T-helper 1 cell (primary cell): ENCODE measurements around the gene ERCC8.
"Not testable (repeated sequence)": the region's sequence is repeated elsewhere in the genome, so short reads cannot be mapped to it uniquely, and the experiment has no call there.

ENCODE experiments used
- DNase-seq, 5 donors: peaks; one replicate each; pipeline ENCODE4 v3.0.0-alpha.2; 2012 to 2020

Gene ERCC8

DNA sequence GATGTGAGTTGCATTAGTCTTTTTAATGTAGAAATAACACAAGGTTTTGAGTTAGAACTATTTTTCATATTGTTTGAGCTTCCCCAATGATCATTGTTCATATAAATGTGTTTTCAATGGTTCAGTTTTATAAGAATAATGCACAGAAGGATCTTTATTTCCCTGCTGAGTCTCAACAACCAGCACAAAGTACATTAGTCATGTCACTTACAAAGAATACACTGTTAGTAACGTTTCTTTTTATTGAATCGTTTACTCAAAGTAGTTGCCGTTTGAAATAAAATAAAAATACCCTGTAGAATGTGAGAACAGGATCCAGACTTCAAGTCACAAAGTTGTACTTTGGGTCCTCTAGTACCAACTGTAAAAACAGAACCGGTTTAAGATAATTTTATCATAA is 41.5 kb downstream of the ERCC8 start:
- no peak for DNase-seq

DNA sequence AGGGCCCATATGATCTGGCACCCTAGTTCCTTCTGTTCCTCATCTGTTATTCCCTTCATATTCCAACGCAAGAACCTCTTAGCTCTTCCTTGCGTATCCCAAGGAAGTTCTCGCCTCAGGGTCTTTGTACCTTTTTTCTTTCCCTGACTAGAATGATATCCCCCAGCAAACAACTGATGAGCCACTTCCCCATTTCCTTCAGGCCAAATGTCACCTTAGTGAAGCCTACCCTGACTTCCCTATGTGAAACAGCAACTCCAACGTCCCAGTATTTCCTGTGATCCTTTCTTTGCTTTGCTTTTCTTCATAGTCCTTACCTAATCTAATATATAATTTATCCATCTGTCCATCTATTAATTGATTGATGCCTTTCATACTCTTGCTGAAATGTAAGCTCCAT is 47.9 kb downstream of the ERCC8 start:
- DNase-seq = no peak

DNA sequence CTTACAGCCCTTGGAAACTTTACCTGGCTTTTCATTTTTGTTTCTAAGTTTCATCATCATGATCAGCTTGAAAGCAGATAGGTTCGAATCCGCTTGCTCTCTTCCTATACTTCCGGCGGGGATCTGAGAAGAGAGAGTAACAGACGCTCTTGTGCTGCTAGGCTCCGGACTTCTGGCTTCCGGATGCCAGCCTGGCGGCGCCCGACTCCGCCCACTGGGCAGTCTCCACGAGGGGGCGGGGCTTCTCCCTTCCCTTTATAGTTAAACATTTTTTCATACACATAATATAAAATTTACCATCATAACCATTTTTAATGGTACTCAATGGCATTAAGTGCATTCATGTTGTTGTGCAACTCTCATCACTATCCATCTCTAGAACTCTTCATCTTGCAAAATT is 51.3 kb downstream of the ERCC8 start:
- no peak for DNase-seq

- no peak for DNase-seq
Observed at GRCh38 chr5:60891667-60892066, 53.2 kb downstream of the ERCC8 start.

DNA sequence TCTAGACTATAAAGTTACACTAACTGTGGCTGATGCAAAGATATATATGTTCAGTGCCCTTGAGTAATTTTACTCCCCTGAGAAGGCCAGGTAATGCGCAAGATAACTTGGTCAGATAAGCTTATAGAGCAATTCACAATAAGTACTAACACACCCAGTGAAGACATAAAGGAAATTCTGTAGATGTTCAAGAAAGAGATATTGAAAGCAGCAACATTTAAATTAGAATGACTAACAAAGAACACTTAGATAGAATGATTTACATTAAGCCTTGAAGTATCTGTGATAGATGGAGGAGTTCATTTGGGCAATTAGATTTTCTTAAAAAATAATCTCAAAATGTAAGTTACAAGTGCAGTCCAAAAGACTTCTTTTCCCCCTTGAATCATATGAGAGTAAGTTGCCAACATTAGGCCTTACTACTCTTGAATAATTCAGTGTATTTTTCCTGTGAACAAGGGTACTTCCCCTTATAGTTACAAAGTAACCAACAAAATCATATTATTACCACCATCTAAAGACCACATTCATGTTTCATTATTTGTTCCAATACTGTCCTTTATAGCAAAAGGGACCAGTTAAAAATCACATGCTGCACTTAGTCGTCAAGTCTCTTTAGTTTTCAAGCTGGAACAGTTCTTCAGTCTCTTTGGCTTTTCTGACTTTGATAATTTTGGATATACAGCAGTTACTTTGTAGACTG is 56.4 kb downstream of the ERCC8 start:
- DNase-seq = no peak

DNA sequence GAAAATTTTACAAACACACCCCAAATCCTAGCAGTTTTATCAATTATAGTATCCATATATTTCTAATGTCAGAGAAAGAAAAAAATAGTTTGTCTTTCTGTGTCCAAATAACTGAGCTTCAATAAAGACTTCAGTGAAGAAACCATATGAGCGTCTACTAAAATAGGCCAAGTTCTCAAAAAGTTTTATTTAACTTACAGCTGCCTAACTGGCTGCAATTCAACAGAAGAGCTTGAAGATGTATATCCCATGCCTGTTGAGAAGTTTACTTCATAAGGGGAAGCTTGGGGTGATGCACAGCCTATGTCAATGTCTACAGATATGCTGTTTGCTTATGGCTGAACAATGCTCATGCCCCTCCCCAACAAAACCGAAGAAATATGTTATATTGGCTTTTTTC is 57.1 kb downstream of the ERCC8 start:
- no peak for DNase-seq

DNA sequence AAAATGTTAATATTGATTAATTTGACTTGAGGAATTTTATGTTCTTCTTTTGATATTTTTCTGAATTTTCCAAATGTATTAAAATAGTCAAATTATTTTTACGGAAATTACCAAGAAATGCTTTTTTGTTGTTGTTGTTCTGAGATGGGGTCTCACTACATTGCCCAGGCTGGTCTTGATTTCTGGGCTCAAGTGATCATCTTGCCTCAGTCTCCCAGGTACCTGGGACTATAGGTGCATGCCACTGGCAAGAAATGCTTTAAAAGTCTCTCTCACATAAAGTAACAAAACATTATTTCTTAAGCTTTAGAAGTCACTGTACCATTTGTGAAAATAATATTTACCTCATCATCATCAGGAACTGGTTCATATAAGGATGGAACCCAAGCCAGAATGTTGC is 57.8 kb downstream of the ERCC8 start:
- DNase-seq = no peak

GRCh38 chr5:60886158-60886557 is 58.7 kb downstream of the ERCC8 start:
- DNase-seq = no peak

DNA sequence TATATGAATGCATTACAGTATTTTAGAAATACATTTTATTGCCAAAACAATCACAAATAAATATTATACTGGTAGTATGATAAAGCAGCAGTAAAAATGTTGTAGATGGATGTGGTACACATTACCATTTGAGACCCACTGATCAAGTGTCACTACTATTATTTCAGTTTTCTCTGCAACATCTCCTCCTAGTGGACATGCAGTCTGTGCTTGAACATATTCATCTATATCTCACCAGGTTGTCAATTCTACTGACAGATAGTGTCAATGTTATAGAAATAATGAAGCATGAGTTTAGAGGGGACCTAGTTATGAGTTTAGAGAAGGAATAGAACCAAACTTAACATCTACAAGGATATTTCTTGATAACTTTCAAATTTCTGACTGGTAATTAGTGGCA is 61.6 kb downstream of the ERCC8 start:
- DNase-seq = no peak

GRCh38 chr5:60872892-60873291 is 72.0 kb downstream of the ERCC8 start:
- DNase-seq = no peak

GRCh38 chr5:60870857-60871256 is 74.0 kb downstream of the ERCC8 start:
- no peak for DNase-seq

GRCh38 chr5:60860572-60860971 is 84.3 kb downstream of the ERCC8 start:
- DNase-seq = not testable (repeated sequence)

GRCh38 chr5:60856066-60856465 is 88.8 kb downstream of the ERCC8 start:
- no peak for DNase-seq

- no peak for DNase-seq
Observed at GRCh38 chr5:60852940-60853339, 91.9 kb downstream of the ERCC8 start.

DNA sequence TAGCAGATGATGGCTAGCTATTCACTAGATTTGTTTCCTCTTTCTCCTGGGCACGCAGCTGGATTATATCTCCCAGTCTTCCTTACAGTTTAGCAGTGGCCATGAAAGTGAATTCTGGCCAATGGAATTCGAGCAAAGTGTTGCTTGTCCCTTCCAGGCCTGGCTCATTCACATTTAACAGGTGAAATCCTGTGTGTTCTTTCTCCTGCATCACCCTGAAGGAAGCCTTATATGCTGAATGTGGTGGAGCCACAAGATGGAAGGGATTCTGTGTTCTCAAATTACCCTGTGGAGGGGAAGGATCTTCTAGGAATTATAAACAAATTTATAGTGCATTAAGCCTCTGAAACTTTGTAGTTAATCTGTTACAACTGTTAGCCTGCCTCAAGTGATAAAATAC is 92.6 kb downstream of the ERCC8 start:
- no peak for DNase-seq

DNA sequence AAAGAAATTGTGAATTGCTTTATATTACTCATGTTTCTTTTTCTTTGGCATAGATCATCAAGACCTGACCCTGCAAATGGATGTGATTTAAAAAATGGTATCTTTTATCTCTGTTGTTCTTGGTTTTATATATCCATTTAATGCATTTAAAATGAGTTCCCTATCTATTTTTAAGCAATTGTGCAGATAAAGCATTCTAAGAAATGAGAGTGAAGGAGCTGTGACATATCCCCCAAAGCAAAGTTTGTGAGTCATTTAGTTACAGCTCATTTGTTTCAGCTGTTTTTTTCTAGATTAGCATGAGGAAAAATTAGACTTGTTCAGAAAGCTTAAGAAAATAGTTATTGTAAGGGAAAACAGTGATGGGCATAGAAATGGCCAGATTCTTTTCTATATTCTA is 93.2 kb downstream of the ERCC8 start:
- DNase-seq = no peak

DNA sequence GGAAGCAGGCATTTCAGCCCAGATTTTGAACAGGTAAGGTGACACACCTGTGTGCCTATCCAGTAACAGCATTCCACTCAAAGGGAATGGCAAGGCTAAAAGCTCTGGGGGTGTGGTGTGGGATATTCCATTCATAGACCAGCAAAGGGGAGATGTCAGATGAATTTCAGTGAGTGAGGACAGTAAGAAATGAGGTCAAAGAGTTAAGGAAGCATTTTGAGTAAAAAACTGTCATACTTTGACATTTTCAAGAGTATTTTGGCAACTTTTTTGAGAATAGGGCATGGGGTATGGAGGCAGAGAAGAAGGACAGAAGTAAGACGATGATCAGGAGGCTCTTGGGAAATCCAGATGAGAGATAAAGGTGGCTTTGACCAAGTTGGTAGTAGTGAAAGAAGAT is 98.6 kb downstream of the ERCC8 start:
- no peak for DNase-seq

- DNase-seq = peak in 3 of 5 donors; percentile 8 to 26 (median 14)
Observed at GRCh38 chr5:60843936-60844905, 100.6 kb downstream of the ERCC8 start, which contains the start of gene ELOVL7. Gene ELOVL7 (minus strand): TSS chr5:60844269. CDS start chr5:60787397, 56,872 bp downstream.

GRCh38 chr5:60843386-60843935 is 101.4 kb downstream of the ERCC8 start:
- DNase-seq = no peak

DNA sequence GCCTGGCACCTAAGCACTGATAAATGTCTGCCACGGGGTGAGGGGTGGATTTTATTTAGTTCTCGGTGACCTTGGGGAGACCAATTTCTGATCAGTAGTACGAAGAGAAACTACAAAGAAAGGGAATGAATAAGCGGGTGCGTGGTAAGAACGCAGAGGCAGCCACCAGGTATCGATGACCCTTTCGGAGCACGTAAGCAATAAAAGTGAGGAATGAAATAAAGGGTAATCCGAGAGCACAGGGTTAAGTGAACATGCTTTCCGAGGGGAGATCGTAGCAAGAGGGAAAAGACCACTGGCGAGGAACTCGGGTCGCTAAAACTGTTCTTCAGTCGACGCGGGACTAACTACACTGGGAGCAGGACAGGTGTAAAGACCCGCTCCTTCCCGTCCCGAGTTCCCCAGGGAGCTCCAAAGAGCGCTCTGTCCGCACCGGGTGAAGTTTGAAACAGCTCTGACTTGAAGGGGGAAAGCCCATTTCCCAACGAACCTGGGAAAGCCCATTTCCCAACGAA is 101.9 kb downstream of the ERCC8 start:
- no peak for DNase-seq

- DNase-seq = no peak
Observed at GRCh38 chr5:60841361-60841760, 103.5 kb downstream of the ERCC8 start.

DNA sequence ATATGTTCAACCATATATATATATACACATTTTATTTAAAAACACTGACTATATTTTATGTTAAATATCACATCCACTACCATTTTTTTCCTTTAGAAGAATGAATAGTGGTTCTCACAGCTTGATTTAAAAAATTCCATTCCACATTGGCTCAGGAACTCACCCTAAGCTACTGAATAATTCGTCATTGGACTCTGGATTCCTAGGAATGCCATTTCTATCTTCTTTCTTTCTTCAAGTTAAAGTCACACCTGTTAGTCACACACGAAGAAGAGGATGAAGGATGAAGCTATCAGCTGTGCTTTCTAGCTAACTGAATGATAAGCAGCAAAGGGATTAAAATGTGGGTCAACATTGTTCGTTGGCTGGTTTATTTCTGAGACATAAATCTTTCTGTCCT is 108.7 kb downstream of the ERCC8 start:
- DNase-seq = no peak

DNA sequence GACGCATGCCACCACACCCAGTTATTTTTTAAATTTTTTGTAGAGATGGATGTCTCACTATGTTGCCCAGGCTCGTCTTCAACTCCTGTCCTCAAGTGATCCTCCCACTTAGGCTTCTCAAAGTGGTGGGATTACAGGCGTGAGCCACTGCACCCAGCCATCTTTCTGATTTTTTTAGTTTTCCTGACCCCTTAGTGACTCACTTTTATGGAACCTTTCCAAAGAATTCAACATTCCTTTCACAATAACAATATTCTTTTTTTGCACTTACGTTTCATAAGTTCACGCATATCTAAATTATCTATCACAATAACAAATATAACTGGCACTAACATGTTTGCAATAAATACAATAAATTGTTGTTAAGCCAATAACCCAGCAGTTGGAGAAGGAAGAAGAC is 109.3 kb downstream of the ERCC8 start:
- no peak for DNase-seq
